Ovary (tissue), 9 donors: ENCODE measurements around the gene OR5K3. TPM values are rescaled to one million over a fixed set of nuclear protein-coding genes. Genes with fewer than 3 reads are reported as not detected.

Experiments
- DNase-seq, 5 donors: peaks; one replicate each; pipeline ENCODE4 v3.0.0-alpha.2; 2019 to 2020
- H3K27ac ChIP-seq, 2 donors: fragments of 200-600 bp; one replicate each; pipeline versions ENCODE4 v1.5.1 to v1.8.0; 2019 to 2022
- H3K27me3 ChIP-seq: fragments of 200-600 bp; one replicate; pipeline ENCODE4 v1.8.0; 2022
- H3K36me3 ChIP-seq: fragments of 200-600 bp; sonication (generic); one replicate; pipeline ENCODE4 v1.5.1; 2019
- H3K4me1 ChIP-seq: one replicate; pipeline ENCODE4 v1.8.1; 2013; ENCODE audit warnings: mild to moderate bottlenecking, moderate library complexity; ENCODE audit not compliant: insufficient read depth
- H3K4me3 ChIP-seq: fragments of 200-600 bp; sonication (generic); one replicate; pipeline ENCODE4 v1.5.1; 2017
- H3K9me3 ChIP-seq, 2 donors: fragments of 200-600 bp in 1 of 2; sonication (generic) in 1 of 2; one replicate each; pipeline versions ENCODE4 v1.5.1 to v1.8.1; 2013 to 2019; ENCODE audit warnings: mild to moderate bottlenecking in 1 of 2, moderate library complexity in 1 of 2
- EP300 ChIP-seq: sonication (generic); formaldehyde crosslinking; IDR thresholded peaks from one replicate; pipeline ENCODE4 v1.6.1; 2017; ENCODE audit warnings: antibody characterized with exemption
- POLR2A ChIP-seq: fragments of 450-650 bp; IDR thresholded peaks from one replicate; pipeline ENCODE4 v1.6.1; 2017; ENCODE audit warnings: antibody characterized with exemption, mild to moderate bottlenecking, moderate library complexity
- WGBS, 3 donors: extraction: QIAGEN DNeasy Blood & Tissue Kit in 1 of 3; methylation state at CpG; one replicate each; pipeline versions ENCODE4 v1.1.5 to v1.1.7; 2013 to 2017; 5-methylcytosine and 5-hydroxymethylcytosine counted together
- intact Hi-C, 4 donors: fragments of 100-400 bp; cut with DNase I; formaldehyde crosslinking; loops; one replicate each; pipeline versions ENCODE4 v1.11.0 to v1.15.1; 2022 to 2023
- polyA plus RNA-seq, 2 donors: library from polyadenylated mRNA; stranded (reverse); fragments of 200-250 nt in 1 of 2; fragments of 350-450 nt in 1 of 2; fragmentation: Illumina TruSeq in 1 of 2; extraction: RNeasy Lipid Tissue Mini Kit (QIAGEN cat#74804) in 1 of 2; gene quantifications; one replicate each; pipeline ENCODE4 v1.2.3, GENCODE V29; 2013 to 2014
- total RNA-seq, 7 donors: library from RNA; depleted of rRNA in 2 of 7; stranded (reverse); fragments of >200 nt in 2 of 7; fragmentation: NEBNext Ultra II Directional in 3 of 7; extraction: Animal tissue kit (Norgen Biotek cat#: 25700) in 3 of 7; gene quantifications; one replicate each; pipeline versions ENCODE4 v1.1.0 to v1.2.4, GENCODE V29; 2016 to 2023
- TF ChIP-seq, protein P1 (sequence below), 3 donors: fragments of 450-650 bp in 2 of 3; fragments of 200-600 bp in 1 of 3; IDR thresholded peaks; one replicate each; pipeline versions ENCODE4 v1.5.1 to v1.8.0; 2016 to 2022; ENCODE audit warnings: antibody characterized with exemption in 3 of 3, mild to moderate bottlenecking in 1 of 3
- donor health status: DM: no; HTN: no; CAD: no; lungs with moderate emphysema.
- donor health status: DM: no; HTN: no; CAD: no.
- donor health status: Bipolar disorder and iron deficiency.
- donor health status: DM: yes; HTN: yes; CAD: no.
- donor health status: DM: no; HTN: no; CAD: no.
- donor health status: DM: yes; HTN: yes; CAD: no.

OR5K3 gene
- total and polyA plus RNA-seq, 9 donors, result not detected

DNA sequence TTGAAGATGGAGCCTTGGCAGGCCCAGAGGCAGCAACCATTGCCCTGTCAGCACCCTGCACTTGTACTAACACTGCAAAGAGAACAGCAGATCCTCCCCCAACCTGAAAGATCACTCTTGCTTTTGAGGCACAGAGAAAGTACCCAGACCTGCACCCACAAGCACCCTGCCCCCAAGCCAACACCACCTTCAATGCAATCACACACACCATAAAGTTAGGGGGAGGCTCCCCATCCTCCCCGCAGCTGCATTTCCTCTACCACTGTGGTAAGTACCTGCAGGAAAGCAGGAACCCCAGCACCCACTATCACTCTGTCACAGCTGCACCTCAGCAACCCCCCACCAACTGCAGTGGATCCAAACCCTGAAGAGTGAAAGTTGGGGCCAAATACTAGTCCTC lies 12.0 kb downstream of the OR5K3 start:
- Histone ChIP-seq H3K36me3 (no peaks in the 10 kb centered on the region), H3K4me1 (no peaks in the 10 kb centered on the region), H3K4me3 (no peak overlapping the region), H3K9me3 (no peaks in the 10 kb centered on the region), H3K27me3 (no peaks in the 10 kb centered on the region), H3K27ac (no peak overlapping the region)
- TF ChIP-seq POLR2A, result no peak
- TF ChIP-seq, protein P1, sequence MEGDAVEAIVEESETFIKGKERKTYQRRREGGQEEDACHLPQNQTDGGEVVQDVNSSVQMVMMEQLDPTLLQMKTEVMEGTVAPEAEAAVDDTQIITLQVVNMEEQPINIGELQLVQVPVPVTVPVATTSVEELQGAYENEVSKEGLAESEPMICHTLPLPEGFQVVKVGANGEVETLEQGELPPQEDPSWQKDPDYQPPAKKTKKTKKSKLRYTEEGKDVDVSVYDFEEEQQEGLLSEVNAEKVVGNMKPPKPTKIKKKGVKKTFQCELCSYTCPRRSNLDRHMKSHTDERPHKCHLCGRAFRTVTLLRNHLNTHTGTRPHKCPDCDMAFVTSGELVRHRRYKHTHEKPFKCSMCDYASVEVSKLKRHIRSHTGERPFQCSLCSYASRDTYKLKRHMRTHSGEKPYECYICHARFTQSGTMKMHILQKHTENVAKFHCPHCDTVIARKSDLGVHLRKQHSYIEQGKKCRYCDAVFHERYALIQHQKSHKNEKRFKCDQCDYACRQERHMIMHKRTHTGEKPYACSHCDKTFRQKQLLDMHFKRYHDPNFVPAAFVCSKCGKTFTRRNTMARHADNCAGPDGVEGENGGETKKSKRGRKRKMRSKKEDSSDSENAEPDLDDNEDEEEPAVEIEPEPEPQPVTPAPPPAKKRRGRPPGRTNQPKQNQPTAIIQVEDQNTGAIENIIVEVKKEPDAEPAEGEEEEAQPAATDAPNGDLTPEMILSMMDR (IDR thresholded peaks at IDR 0.05), result no peak
- no peak for TF ChIP-seq EP300
- intact Hi-C loops, result no loop called here
- DNase-seq, result no peak
- WGBS, 3 donors, result 83 to 98% (median 93%) methylated on average over 1 of the region's 1 CpG

DNA sequence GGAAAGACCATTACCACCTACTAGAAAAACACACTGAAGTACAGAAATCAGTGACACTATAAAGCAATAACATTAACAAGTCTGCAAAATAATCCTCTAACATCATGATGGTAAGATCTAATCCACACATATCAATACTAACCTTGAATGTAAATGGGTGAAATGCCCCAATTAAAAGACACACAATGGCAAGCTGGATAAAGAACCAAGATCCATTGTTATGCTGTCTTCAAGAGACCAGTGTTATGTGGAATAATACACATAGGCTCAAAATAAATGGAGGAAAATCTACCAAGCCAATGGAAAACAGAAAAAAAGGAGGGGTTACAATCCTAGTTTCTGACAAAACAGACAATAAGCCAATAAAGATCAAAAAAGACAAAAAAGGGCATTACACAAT lies 13.5 kb downstream of the OR5K3 start:
- H3K27me3 ChIP-seq, result no peaks in the 10 kb centered on the region
- H3K4me3 ChIP-seq, result no peak overlapping the region
- H3K27ac ChIP-seq, result no peak overlapping the region
- H3K36me3 ChIP-seq, result no peaks in the 10 kb centered on the region
- H3K4me1 ChIP-seq, result no peaks in the 10 kb centered on the region
- intact Hi-C loops, result no loop called here
- no peak for DNase-seq
- TF ChIP-seq POLR2A (no peak), EP300 (no peak)
- TF ChIP-seq, protein P1 (IDR thresholded peaks at IDR 0.05), result no peak
- H3K9me3 ChIP-seq, result no peaks in the 10 kb centered on the region

DNA sequence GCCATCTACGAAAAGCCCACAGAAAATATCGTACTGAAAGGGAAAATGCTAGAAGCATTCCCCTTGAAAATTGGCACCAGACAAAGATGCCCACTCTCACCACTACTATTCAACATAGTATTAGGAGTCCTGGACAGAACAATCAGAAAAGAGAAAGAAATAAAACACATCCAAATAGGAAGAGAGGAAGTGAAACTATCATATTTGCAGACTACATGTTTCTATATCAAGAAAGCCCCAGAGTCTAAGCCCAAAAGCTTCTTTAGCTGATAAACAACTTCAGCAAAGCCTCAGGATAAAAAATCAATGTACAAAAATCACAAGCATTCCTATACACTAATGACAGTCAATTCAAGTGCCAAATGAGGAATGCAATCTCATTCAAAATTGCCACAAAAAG lies 15.6 kb downstream of the OR5K3 start:
- Histone ChIP-seq H3K4me1 (no peaks in the 10 kb centered on the region), H3K27ac (no peak overlapping the region), H3K9me3 (no peaks in the 10 kb centered on the region), H3K36me3 (no peaks in the 10 kb centered on the region), H3K4me3 (no peak overlapping the region), H3K27me3 (no peaks in the 10 kb centered on the region)
- DNase-seq, result no peak
- 90 to 95% (median 92%) methylated on average over 2 of the region's 2 CpGs for WGBS, 3 donors
- TF ChIP-seq POLR2A (no peak), EP300 (no peak)
- TF ChIP-seq, protein P1 (IDR thresholded peaks at IDR 0.05), result no peak
- intact Hi-C loops, result no loop called here

DNA sequence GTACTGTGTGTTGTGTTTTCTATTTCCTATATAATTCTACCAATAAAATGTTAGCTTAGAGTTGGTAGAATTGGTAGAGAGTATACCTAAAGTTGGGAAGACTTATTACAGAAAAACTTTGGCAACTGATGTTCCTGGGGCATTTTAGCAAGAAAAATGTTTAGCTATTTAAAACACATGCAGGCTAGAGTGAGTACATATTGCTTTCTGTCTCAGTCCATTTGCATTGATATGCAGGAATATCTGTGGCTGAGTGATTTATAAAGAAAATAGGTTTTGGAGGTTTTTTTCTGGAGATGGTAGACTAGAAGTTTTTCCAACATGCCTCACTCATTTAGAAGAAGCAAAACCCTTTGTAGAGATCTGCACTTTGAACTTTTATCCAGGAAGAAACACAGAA lies 42.1 kb downstream of the OR5K3 start:
- intact Hi-C loops, result no loop called here
- Histone ChIP-seq H3K27me3 (no peaks in the 10 kb centered on the region), H3K27ac (no peak overlapping the region), H3K4me1 (no peaks in the 10 kb centered on the region), H3K4me3 (no peak overlapping the region), H3K36me3 (no peaks in the 10 kb centered on the region), H3K9me3 (no peaks in the 10 kb centered on the region)
- no peak for TF ChIP-seq POLR2A
- TF ChIP-seq, protein P1 (IDR thresholded peaks at IDR 0.05), result no peak
- TF ChIP-seq EP300, result no peak
- no peak for DNase-seq

DNA sequence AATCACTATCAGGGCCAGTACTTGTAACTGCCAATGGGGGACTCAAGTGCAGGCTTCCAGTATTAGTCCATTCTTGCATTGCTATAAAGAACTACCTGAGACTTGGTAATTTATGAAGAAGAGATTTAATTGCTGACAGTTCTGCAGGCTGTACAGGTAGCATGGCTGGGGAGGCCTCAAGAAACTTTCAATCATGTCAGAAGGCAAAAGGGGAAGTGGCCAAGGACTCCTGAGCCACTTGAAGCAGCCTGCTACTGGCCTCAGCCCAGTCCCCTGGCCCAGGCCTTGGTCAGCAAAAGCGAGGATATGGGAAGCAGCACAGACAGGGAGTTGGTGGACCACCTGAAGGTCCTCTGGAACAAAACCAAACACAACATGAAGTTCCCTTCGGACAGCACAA lies 43.3 kb downstream of the OR5K3 start:
- intact Hi-C loops, result no loop called here
- H3K9me3 ChIP-seq, result no peaks in the 10 kb centered on the region
- no peak for DNase-seq
- no peaks in the 10 kb centered on the region for H3K36me3 ChIP-seq
- no peak for TF ChIP-seq POLR2A
- TF ChIP-seq EP300, result no peak
- TF ChIP-seq, protein P1 (IDR thresholded peaks at IDR 0.05), result no peak
- no peaks in the 10 kb centered on the region for H3K4me1 ChIP-seq
- H3K27ac ChIP-seq, result no peak overlapping the region
- WGBS, 3 donors, result 10 to 24% (median 16%) methylated on average over 2 of the region's 2 CpGs
- no peaks in the 10 kb centered on the region for H3K27me3 ChIP-seq
- H3K4me3 ChIP-seq, result no peak overlapping the region
